CD4-positive, alpha-beta T cell (primary cell): ENCODE data around the gene PCSK4. TPM values are rescaled to one million over a fixed set of nuclear protein-coding genes. Genes with fewer than 3 reads are reported as not detected.

ENCODE experiments used
- ATAC-seq: fragments of 200-7000 bp; cut with Tn5 transposase; one replicate; pipeline ENCODE4 v1.10.0; 2022; ENCODE audit warnings: mild to moderate bottlenecking; ENCODE audit not compliant: poor library complexity
- CTCF ChIA-PET: fragments of 350-600 bp; sonication (Branson Sonifier 250); formaldehyde crosslinking; loops from one replicate; lab custom pipeline; 2021; ENCODE audit warnings: antibody characterized with exemption, inconsistent platforms; lab: Charles Lee
- POLR2A ChIA-PET: fragments of 350-600 bp; sonication (Branson Sonifier 250); formaldehyde crosslinking; loops from one replicate; lab custom pipeline; 2021; ENCODE audit warnings: antibody characterized with exemption, inconsistent platforms; lab: Charles Lee
- DNase-seq, 14 experiments: peaks; one replicate each; pipeline ENCODE4 v3.0.0-alpha.2; 2013 to 2020; ENCODE audit warnings: mixed read lengths in 2 of 14
- H3K27ac ChIP-seq, 2 donors: one replicate each; pipeline versions ENCODE4 v1.5.1 to v1.7.0; 2013; ENCODE audit warnings: low read length in 2 of 2, low read depth in 1 of 2, mild to moderate bottlenecking in 1 of 2
- H3K27me3 ChIP-seq, 2 experiments: 1 replicate in 1 of 2; 2 replicates in 1 of 2; pipeline versions ENCODE4 v1.6.1 to v1.7.0; 2013; ENCODE audit warnings: low read length in 2 of 2, control low read depth in 1 of 2, mild to moderate bottlenecking in 1 of 2, moderate library complexity in 1 of 2; ENCODE audit not compliant: insufficient read depth in 2 of 2, control insufficient read depth in 1 of 2
- H3K36me3 ChIP-seq: one replicate; pipeline ENCODE4 v1.6.1; 2013; ENCODE audit warnings: low read length, control low read depth; ENCODE audit not compliant: insufficient read depth
- H3K4me1 ChIP-seq: one replicate; pipeline ENCODE4 v1.6.1; 2013; ENCODE audit warnings: low read length, control low read depth; ENCODE audit not compliant: insufficient read depth
- H3K4me3 ChIP-seq: one replicate; pipeline ENCODE4 v1.5.1; 2013; ENCODE audit warnings: mild to moderate bottlenecking, low read length, moderate library complexity
- H3K9me3 ChIP-seq, 2 experiments: 1 replicate in 1 of 2; 2 replicates in 1 of 2; pipeline versions ENCODE4 v1.6.1 to v1.7.0; 2013; ENCODE audit warnings: low read length in 2 of 2, mild to moderate bottlenecking in 2 of 2, control low read depth in 1 of 2, moderate library complexity in 1 of 2; ENCODE audit not compliant: control insufficient read depth in 1 of 2, insufficient read depth in 1 of 2
- H3K27ac Mint-ChIP-seq: one replicate; pipeline ENCODE4 v1.8.0; 2020; ENCODE audit warnings: mixed read lengths
- H3K27me3 Mint-ChIP-seq: one replicate; pipeline ENCODE4 v1.8.0; 2021; ENCODE audit warnings: mixed read lengths
- H3K36me3 Mint-ChIP-seq: one replicate; pipeline ENCODE4 v1.8.0; 2021; ENCODE audit warnings: low read depth, mixed read lengths
- H3K4me1 Mint-ChIP-seq: one replicate; pipeline ENCODE4 v1.8.0; 2021; ENCODE audit warnings: low read depth, mixed read lengths
- H3K4me3 Mint-ChIP-seq: one replicate; pipeline ENCODE4 v1.8.0; 2020; ENCODE audit warnings: mild to moderate bottlenecking, mixed read lengths
- H3K9me3 Mint-ChIP-seq: one replicate; pipeline ENCODE4 v1.8.0; 2020; ENCODE audit warnings: mixed read lengths
- CTCF ChIP-seq: fragments of 200-600 bp; IDR thresholded peaks from one replicate; pipeline ENCODE4 v1.8.0; 2022; ENCODE audit warnings: antibody characterized with exemption, mild to moderate bottlenecking
- intact Hi-C, 2 experiments: fragments of 100-400 bp; cut with DNase I in 1 of 2; cut with micrococcal nuclease in 1 of 2; formaldehyde crosslinking; loops; one replicate each; pipeline versions ENCODE4 v1.15.1 to v1.9.0; 2023 to 2025; cut with DNase I, micrococcal nuclease
- total RNA-seq, 174 experiments: library from RNA in 2 of 174; stranded (reverse) in 2 of 174; gene quantifications; one replicate each; pipeline ENCODE4 v1.2.3 and lab custom pipeline; 2021 to 2026

Gene PCSK4
- total RNA-seq, 2 experiments from 2014 or later, result 4.2 to 5.2 TPM

DNA sequence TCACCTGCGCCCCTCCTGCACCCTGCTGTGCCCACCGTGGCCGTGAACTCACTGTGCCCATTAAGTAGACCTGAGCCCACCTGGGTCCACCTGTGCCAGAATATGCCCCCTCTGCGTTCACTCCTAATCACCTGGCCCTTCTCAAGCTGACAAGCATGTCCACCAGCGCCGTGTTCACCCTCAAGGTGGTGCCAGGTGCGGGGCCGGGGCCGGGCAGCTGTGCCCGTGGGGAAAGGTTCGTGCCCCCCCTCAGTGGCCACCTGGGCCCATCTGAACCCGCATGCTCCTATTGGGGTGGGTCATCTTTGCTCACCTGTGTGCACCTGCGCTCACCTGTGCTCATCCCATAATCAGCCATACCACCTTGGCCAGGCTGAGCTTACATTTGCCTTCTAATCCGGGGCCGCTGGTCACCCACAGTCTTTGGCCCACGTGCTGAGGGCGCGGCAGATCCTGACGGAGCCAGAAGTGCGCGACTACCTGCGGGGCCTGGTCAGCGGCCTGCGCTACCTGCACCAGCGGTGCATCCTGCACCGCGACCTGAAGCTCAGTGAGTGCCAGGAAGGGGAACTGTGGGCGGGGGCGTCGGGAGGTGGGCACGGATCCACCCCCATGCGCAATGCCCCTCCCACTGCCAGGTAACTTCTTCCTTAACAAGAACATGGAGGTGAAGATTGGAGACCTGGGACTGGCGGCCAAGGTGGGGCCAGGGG lies 36.1 kb upstream of the PCSK4 start:
- no peak overlapping the region for H3K4me3 Mint-ChIP-seq
- H3K9me3 ChIP-seq, result peaks cover 0 to 29% of the 10 kb centered on the region in 2 experiments
- no peaks in the 10 kb centered on the region for H3K4me1 ChIP-seq
- H3K27ac ChIP-seq, result no peak overlapping the region
- intact Hi-C loops, result no loop called here
- H3K36me3 Mint-ChIP-seq, result no peaks in the 10 kb centered on the region
- no peak for DNase-seq
- peaks cover 33 to 36% of the 10 kb centered on the region in 2 experiments for H3K27me3 ChIP-seq
- H3K4me1 Mint-ChIP-seq, result peaks cover 8% of the 10 kb centered on the region
- H3K4me3 ChIP-seq, result no peak overlapping the region
- ChIA-PET CTCF (no interaction called here), POLR2A (no interaction called here)
- ATAC-seq, result no peak
- TF ChIP-seq CTCF, result no peak
- H3K36me3 ChIP-seq, result no peaks in the 10 kb centered on the region
- H3K27ac Mint-ChIP-seq, result no peak overlapping the region
- H3K27me3 Mint-ChIP-seq, result peaks cover 49% of the 10 kb centered on the region
- H3K9me3 Mint-ChIP-seq, result no peaks in the 10 kb centered on the region

DNA sequence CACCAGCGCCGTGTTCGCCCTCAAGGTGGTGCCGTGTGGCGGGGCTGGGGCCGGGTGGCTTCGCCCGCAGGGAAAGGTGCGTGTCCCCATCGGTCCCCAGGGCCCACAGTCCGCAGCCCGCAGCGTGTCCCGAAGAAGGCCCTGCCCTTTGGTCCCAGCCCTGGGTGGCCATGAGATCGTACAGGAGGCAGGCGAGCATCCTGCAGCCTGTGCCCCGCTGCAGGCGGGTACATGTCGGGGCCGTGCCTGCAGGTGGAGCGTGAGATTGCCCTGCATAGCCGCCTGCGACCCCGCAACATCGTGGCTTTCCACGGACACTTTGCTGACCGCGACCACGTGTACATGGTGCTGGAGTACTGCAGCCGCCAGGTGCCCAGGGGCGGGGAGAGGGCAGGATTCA lies 35.2 kb upstream of the PCSK4 start:
- Histone ChIP-seq H3K36me3 (no peaks in the 10 kb centered on the region), H3K27ac (no peak overlapping the region), H3K4me1 (no peaks in the 10 kb centered on the region), H3K4me3 (no peak overlapping the region), H3K27me3 (peaks cover 33 to 36% of the 10 kb centered on the region in 2 experiments), H3K9me3 (peaks cover 0 to 29% of the 10 kb centered on the region in 2 experiments)
- ChIA-PET CTCF (no interaction called here), POLR2A (no interaction called here)
- no peak for ATAC-seq
- Mint-ChIP-seq H3K9me3 (no peaks in the 10 kb centered on the region), H3K4me1 (peaks cover 8% of the 10 kb centered on the region), H3K36me3 (no peaks in the 10 kb centered on the region), H3K4me3 (no peak overlapping the region), H3K27ac (no peak overlapping the region), H3K27me3 (peaks cover 47% of the 10 kb centered on the region)
- TF ChIP-seq CTCF, result no peak
- no peak for DNase-seq
- intact Hi-C loops, result no loop called here

GRCh38 chr19:1524972-1525325 lies 34.8 kb upstream of the PCSK4 start:
- no peaks in the 10 kb centered on the region for H3K36me3 ChIP-seq
- no peaks in the 10 kb centered on the region for H3K36me3 Mint-ChIP-seq
- H3K27ac Mint-ChIP-seq, result no peak overlapping the region
- H3K27me3 ChIP-seq, result peaks cover 33 to 36% of the 10 kb centered on the region in 2 experiments
- POLR2A ChIA-PET, result no interaction called here
- peaks cover 0 to 29% of the 10 kb centered on the region in 2 experiments for H3K9me3 ChIP-seq
- H3K4me1 Mint-ChIP-seq, result peaks cover 8% of the 10 kb centered on the region
- CTCF ChIA-PET, result no interaction called here
- DNase-seq, result no peak
- peak overlapping the region; percentile 27 for H3K4me3 Mint-ChIP-seq
- H3K4me1 ChIP-seq, result no peaks in the 10 kb centered on the region
- peaks cover 43% of the 10 kb centered on the region for H3K27me3 Mint-ChIP-seq
- no peak overlapping the region for H3K4me3 ChIP-seq
- intact Hi-C loops, result no loop called here
- H3K27ac ChIP-seq, result no peak overlapping the region
- no peaks in the 10 kb centered on the region for H3K9me3 Mint-ChIP-seq
- TF ChIP-seq CTCF, result no peak
- no peak for ATAC-seq
